ENCODE data around the gene FARS2. TPM values are rescaled to one million over a fixed set of nuclear protein-coding genes. Genes with fewer than 3 reads are reported as not detected.

The FARS2 gene
- polyA plus RNA-seq, 1 of the 3 experiments (the other 2 are of a cell fraction) = 12.5 TPM

GRCh38 chr6:5328800-5329199 lies 67.5 kb downstream of the FARS2 start:
- ChIA-PET CTCF (interaction anchor here (0.7 kb wide), 1 partner anchor 12 kb away, joined by 3 read pairs; no protein-coding TSS in a partner anchor), POLR2A (no interaction called here)
- Histone ChIP-seq H3K27ac (ENCODE audit: low read depth in 2 of 2, low read length in 1 of 2) (no peak overlapping the region), H3K79me2 (ENCODE audit: insufficient read depth) (no peaks in the 10 kb centered on the region), H2AFZ (ENCODE audit: low read depth) (no peak overlapping the region), H3K36me3 (replicated peaks in 1 of 2; ENCODE audit: control insufficient read depth in 1 of 2, insufficient read depth in 2 of 2, low read length in 1 of 2) (peaks cover 0 to 6% of the 10 kb centered on the region in 2 experiments), H3K27me3 (ENCODE audit: insufficient read depth) (no peaks in the 10 kb centered on the region), H3K9ac (no peak overlapping the region), H3K4me3 (ENCODE audit: low read depth in 2 of 2, low read length in 1 of 2) (no peak overlapping the region), H3K9me2 (no peaks in the 10 kb centered on the region), H3K9me3 (no peaks in the 10 kb centered on the region), H3F3A (replicated peaks; ENCODE audit: insufficient read depth) (no peaks in the 10 kb centered on the region), H4K20me1 (ENCODE audit: insufficient read depth) (no peaks in the 10 kb centered on the region; the same call in 1 of the 2 replicates), H3K4me2 (no peak overlapping the region), H3K4me1 (ENCODE audit: control insufficient read depth in 1 of 2, insufficient read depth in 2 of 2, low read depth in 1 of 2, low read length in 1 of 2) (no peaks in the 10 kb centered on the region)
- DNase-seq = no peak
- TF ChIP-seq NRF1 (IDR thresholded peaks at IDR 0.05; ENCODE audit: low read depth, low read length) (no peak), EZH2phosphoT487 (IDR thresholded peaks at IDR 0.05; ENCODE audit: borderline replicate concordance, low read depth) (no peak), FOXJ3 (CRISPR knock-in tag; IDR thresholded peaks at IDR 0.05) (no peak), MEF2A (IDR thresholded peaks at IDR 0.05; ENCODE audit: borderline replicate concordance, low read depth) (no peak), RCOR1 (IDR thresholded peaks at IDR 0.05; ENCODE audit: low read length) (no peak), GABPA (IDR thresholded peaks at IDR 0.05; ENCODE audit: low read depth) (no peak), MXI1 (IDR thresholded peaks at IDR 0.05; ENCODE audit: low read depth, low read length) (no peak), TEAD4 (IDR thresholded peaks at IDR 0.05; ENCODE audit: borderline replicate concordance, insufficient read depth) (no peak), ZBTB33 (IDR thresholded peaks at IDR 0.05; ENCODE audit: borderline replicate concordance, low read depth) (no peak), EP300 (IDR thresholded peaks at IDR 0.05; ENCODE audit: borderline replicate concordance in 1 of 2, low read depth in 1 of 2, low read length in 1 of 2) (no peak), SMC3 (IDR thresholded peaks at IDR 0.05; ENCODE audit: low read depth, low read length) (no peak), RAD21 (IDR thresholded peaks at IDR 0.05; ENCODE audit: low read length) (no peak), FOXM1 (IDR thresholded peaks at IDR 0.05; ENCODE audit: low read depth) (no peak)
- TF ChIP-seq, protein P1, sequence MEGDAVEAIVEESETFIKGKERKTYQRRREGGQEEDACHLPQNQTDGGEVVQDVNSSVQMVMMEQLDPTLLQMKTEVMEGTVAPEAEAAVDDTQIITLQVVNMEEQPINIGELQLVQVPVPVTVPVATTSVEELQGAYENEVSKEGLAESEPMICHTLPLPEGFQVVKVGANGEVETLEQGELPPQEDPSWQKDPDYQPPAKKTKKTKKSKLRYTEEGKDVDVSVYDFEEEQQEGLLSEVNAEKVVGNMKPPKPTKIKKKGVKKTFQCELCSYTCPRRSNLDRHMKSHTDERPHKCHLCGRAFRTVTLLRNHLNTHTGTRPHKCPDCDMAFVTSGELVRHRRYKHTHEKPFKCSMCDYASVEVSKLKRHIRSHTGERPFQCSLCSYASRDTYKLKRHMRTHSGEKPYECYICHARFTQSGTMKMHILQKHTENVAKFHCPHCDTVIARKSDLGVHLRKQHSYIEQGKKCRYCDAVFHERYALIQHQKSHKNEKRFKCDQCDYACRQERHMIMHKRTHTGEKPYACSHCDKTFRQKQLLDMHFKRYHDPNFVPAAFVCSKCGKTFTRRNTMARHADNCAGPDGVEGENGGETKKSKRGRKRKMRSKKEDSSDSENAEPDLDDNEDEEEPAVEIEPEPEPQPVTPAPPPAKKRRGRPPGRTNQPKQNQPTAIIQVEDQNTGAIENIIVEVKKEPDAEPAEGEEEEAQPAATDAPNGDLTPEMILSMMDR (IDR thresholded peaks at IDR 0.05) = no peak
- 95% methylated on average over 6 of the region's 6 CpGs for WGBS (ENCODE audit: low lambda C conversion rate)

DNA sequence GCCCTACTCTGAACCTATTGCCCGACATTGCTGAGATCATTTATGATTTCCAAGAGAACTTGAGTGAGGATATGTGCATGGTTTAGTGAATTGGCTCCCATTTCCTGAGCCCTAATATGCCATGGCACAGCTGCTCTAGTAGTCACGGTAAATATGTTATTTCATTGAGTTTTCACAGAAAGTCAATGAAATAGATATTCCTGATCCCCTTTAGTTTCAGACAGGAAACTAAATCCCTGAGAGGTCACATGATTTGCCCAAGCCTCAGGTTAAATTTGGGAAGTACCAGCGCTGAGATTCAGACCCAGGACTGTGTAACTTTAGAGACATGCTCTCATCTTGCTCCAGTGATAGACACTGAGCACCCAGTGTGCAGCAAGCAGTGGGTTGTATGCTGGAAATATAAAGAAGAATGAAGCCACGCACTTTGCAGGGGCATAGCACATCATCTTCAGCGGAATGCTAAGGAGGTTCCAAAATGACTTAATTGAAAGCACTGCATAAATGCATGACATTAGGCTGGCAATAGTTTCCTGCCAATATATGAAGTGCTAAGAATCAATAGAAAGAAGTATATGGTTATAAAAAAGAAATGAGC lies 70.6 kb downstream of the FARS2 start:
- 97% methylated on average over 4 of the region's 5 CpGs for WGBS (ENCODE audit: low lambda C conversion rate)
- POLR2A ChIA-PET = no interaction called here
- Histone ChIP-seq H3K9ac (no peak overlapping the region), H3K9me3 (no peaks in the 10 kb centered on the region), H3K9me2 (no peaks in the 10 kb centered on the region), H3K4me2 (no peak overlapping the region), H4K20me1 (ENCODE audit: insufficient read depth) (no peaks in the 10 kb centered on the region; the same call in 1 of the 2 replicates), H3K27ac (ENCODE audit: low read depth in 2 of 2, low read length in 1 of 2) (no peak overlapping the region), H3K4me1 (ENCODE audit: control insufficient read depth in 1 of 2, insufficient read depth in 2 of 2, low read depth in 1 of 2, low read length in 1 of 2) (no peaks in the 10 kb centered on the region), H3K36me3 (replicated peaks in 1 of 2; ENCODE audit: control insufficient read depth in 1 of 2, insufficient read depth in 2 of 2, low read length in 1 of 2) (no peaks in the 10 kb centered on the region), H3K4me3 (ENCODE audit: low read depth in 2 of 2, low read length in 1 of 2) (no peak overlapping the region), H3K79me2 (ENCODE audit: insufficient read depth) (no peaks in the 10 kb centered on the region), H3K27me3 (ENCODE audit: insufficient read depth) (no peaks in the 10 kb centered on the region), H3F3A (replicated peaks; ENCODE audit: insufficient read depth) (no peaks in the 10 kb centered on the region), H2AFZ (ENCODE audit: low read depth) (no peak overlapping the region)
- no peak for DNase-seq
- CTCF ChIA-PET = no interaction called here
- no peak for TF ChIP-seq MEF2A (IDR thresholded peaks at IDR 0.05; ENCODE audit: borderline replicate concordance, low read depth)
- TF ChIP-seq SIN3A (IDR thresholded peaks at IDR 0.05; ENCODE audit: borderline replicate concordance, low read depth, low read length) = no peak
- TF ChIP-seq JUND (IDR thresholded peaks at IDR 0.05) = no peak
- TF ChIP-seq, protein P2, sequence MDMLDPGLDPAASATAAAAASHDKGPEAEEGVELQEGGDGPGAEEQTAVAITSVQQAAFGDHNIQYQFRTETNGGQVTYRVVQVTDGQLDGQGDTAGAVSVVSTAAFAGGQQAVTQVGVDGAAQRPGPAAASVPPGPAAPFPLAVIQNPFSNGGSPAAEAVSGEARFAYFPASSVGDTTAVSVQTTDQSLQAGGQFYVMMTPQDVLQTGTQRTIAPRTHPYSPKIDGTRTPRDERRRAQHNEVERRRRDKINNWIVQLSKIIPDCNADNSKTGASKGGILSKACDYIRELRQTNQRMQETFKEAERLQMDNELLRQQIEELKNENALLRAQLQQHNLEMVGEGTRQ (IDR thresholded peaks at IDR 0.05; ENCODE audit: borderline replicate concordance, low read depth, low read length) = no peak
- TF ChIP-seq RXRA (IDR thresholded peaks at IDR 0.05; ENCODE audit: borderline replicate concordance, low read depth) = no peak
- TF ChIP-seq RCOR1 (IDR thresholded peaks at IDR 0.05; ENCODE audit: low read length) = no peak
- TF ChIP-seq NRF1 (IDR thresholded peaks at IDR 0.05; ENCODE audit: low read depth, low read length) = no peak
- TF ChIP-seq FOXM1 (IDR thresholded peaks at IDR 0.05; ENCODE audit: low read depth) = no peak
- TF ChIP-seq ELF1 (IDR thresholded peaks at IDR 0.05) = no peak
- TF ChIP-seq EZH2phosphoT487 (IDR thresholded peaks at IDR 0.05; ENCODE audit: borderline replicate concordance, low read depth) = no peak
- TF ChIP-seq MXI1 (IDR thresholded peaks at IDR 0.05; ENCODE audit: low read depth, low read length) = no peak
- no peak for TF ChIP-seq USF1 (IDR thresholded peaks at IDR 0.05; ENCODE audit: borderline replicate concordance, low read depth)
